Activated naive CD8-positive, alpha-beta T cell treated with anti-CD3 and anti-CD28 coated beads, Interleukin-2, amount 50 U/mL, for 24 hours (primary cell): ENCODE measurements around the gene SUPT6H.

Source experiments
- ATAC-seq: fragments of 150-1000 bp; cut with Tn5 transposase; one replicate; pipeline ENCODE4 v1.10.0; 2021
- DNase-seq: peaks from one replicate; pipeline ENCODE4 v3.0.0; 2021
- H3K27ac Mint-ChIP-seq: one replicate; pipeline ENCODE4 v1.8.0; 2021; ENCODE audit warnings: mild to moderate bottlenecking, mixed read lengths
- H3K27me3 Mint-ChIP-seq: one replicate; pipeline ENCODE4 v1.8.0; 2021; ENCODE audit warnings: mixed read lengths
- H3K36me3 Mint-ChIP-seq: one replicate; pipeline ENCODE4 v1.8.0; 2021; ENCODE audit warnings: low read depth, mixed read lengths
- H3K4me1 Mint-ChIP-seq: one replicate; pipeline ENCODE4 v1.8.0; 2021; ENCODE audit warnings: mixed read lengths
- H3K4me3 Mint-ChIP-seq: one replicate; pipeline ENCODE4 v1.8.0; 2021; ENCODE audit warnings: mild to moderate bottlenecking, moderate library complexity, mixed read lengths
- H3K9me3 Mint-ChIP-seq: one replicate; pipeline ENCODE4 v1.8.0; 2021; ENCODE audit warnings: mixed read lengths

SUPT6H gene

GRCh38 chr17:28667870-28668269 lies 5.9 kb downstream of the SUPT6H start:
- DNase-seq (no peak), ATAC-seq (no peak)
- Mint-ChIP-seq H3K4me3 (no peak overlapping the region), H3K27ac (no peak overlapping the region), H3K4me1 (peaks cover 28% of the 10 kb centered on the region), H3K9me3 (no peaks in the 10 kb centered on the region), H3K27me3 (no peaks in the 10 kb centered on the region), H3K36me3 (peaks cover 48% of the 10 kb centered on the region)

- Mint-ChIP-seq H3K9me3 (no peaks in the 10 kb centered on the region), H3K27ac (no peak overlapping the region), H3K4me1 (peaks cover 9% of the 10 kb centered on the region), H3K27me3 (no peaks in the 10 kb centered on the region), H3K36me3 (peaks cover 53% of the 10 kb centered on the region), H3K4me3 (no peak overlapping the region)
- no peak for ATAC-seq
- no peak for DNase-seq
Measured at GRCh38 chr17:28669918-28670317, 7.9 kb downstream of the SUPT6H start.

- Mint-ChIP-seq H3K4me3 (no peak overlapping the region), H3K9me3 (no peaks in the 10 kb centered on the region), H3K4me1 (no peaks in the 10 kb centered on the region), H3K36me3 (peaks cover 63% of the 10 kb centered on the region), H3K27ac (no peak overlapping the region), H3K27me3 (no peaks in the 10 kb centered on the region)
- no peak for DNase-seq
- no peak for ATAC-seq
Measured at GRCh38 chr17:28675490-28675889, 13.5 kb downstream of the SUPT6H start.

- H3K27ac Mint-ChIP-seq: no peak overlapping the region
Measured at GRCh38 chr17:28675980-28676379, 14.0 kb downstream of the SUPT6H start.

DNA sequence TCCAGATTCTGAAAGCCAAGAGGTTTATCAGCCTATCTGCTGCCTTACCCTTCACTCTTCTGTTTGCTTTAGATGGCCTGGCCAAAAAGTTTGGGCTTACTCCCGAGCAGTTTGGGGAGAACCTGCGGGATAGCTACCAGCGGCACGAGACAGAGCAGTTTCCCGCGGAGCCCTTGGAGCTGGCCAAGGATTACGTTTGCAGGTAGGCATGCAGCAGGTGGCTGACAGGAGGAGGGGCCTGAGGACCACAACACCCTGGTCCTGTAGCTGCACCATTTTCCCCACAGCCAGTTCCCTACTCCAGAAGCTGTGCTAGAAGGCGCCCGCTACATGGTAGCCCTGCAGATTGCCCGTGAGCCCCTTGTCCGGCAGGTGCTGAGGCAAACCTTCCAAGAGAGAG lies 20.6 kb downstream of the SUPT6H start:
- Mint-ChIP-seq H3K9me3 (no peaks in the 10 kb centered on the region), H3K36me3 (peaks cover 66% of the 10 kb centered on the region), H3K4me3 (no peak overlapping the region), H3K27ac (no peak overlapping the region), H3K4me1 (no peaks in the 10 kb centered on the region), H3K27me3 (no peaks in the 10 kb centered on the region)
- no peak for DNase-seq
- ATAC-seq: no peak

More at GRCh38 chr17:28675980-28676379, 14.0 kb downstream of the SUPT6H start:
- Mint-ChIP-seq H3K9me3 (no peaks in the 10 kb centered on the region), H3K4me1 (no peaks in the 10 kb centered on the region), H3K27me3 (no peaks in the 10 kb centered on the region), H3K36me3 (peaks cover 64% of the 10 kb centered on the region), H3K4me3 (no peak overlapping the region)
- ATAC-seq (no peak), DNase-seq (no peak)

DNA sequence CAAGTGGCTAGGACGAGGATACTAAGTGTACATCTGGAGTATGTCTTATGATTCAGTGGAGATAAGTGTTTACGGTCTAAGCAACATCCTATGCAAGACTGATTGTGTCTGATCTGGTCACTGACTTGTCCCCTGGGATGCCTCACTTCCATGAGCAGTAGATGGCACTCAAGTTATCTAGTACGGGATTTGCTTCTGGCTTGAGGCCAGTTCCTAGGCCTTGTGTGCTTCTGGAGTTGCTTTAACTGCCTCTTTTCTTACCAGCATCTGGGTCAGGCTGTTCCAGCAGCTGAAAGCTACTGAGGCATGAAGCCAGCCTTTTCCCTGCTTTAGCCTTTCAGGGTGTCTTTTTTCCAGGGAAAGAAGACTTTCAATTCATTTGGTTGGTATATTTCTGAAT lies 23.0 kb downstream of the SUPT6H start:
- H3K9me3 Mint-ChIP-seq: no peaks in the 10 kb centered on the region

GRCh38 chr17:28685366-28685765 lies 23.4 kb downstream of the SUPT6H start:
- Mint-ChIP-seq H3K4me3 (no peak overlapping the region), H3K27me3 (no peaks in the 10 kb centered on the region), H3K36me3 (peaks cover 76% of the 10 kb centered on the region), H3K9me3 (no peaks in the 10 kb centered on the region), H3K27ac (no peak overlapping the region), H3K4me1 (no peaks in the 10 kb centered on the region)
- DNase-seq (no peak), ATAC-seq (no peak)

More for the DNA sequence above, 23.0 kb downstream of the SUPT6H start:
- Mint-ChIP-seq H3K4me1 (no peaks in the 10 kb centered on the region), H3K27me3 (no peaks in the 10 kb centered on the region), H3K36me3 (peaks cover 75% of the 10 kb centered on the region), H3K4me3 (no peak overlapping the region), H3K27ac (no peak overlapping the region)
- DNase-seq (no peak), ATAC-seq (no peak)

DNA sequence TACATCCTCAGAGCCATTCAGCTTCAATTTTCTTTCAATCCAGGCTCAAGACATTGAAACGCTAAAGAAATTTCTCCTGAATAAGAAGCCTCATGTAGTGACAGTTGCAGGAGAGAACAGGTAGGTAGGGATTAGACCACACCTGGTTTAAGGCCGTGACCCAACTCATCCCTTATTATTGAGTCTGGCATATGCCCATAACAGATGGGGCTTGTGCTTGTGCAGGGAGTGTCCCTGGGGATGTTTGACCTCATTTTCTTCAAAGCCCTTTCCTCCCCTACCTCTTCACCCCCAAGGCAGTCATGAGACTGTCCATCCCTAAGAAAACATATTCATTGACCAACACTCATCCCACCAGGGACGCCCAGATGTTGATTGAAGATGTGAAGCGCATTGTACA lies 24.3 kb downstream of the SUPT6H start:
- ATAC-seq: no peak

DNA sequence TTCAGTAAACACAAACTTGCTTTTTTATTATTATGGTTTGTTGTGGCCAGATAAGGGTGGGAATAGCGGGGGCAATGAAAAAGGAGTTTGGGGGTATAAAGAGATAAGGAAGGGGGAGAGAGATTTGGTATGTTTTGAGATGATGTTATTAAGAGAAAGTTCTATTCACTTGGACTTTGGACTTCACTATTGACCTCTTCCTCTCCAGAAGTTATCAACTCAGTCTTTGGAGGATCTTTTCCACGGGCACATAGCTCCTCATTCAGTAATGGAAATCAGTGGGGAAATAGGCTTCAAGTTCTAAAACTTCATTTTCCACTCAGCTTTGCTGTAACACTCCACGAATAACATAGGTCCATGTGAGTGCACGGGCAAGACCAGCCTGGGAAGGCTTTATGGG lies 26.5 kb downstream of the SUPT6H start:
- no peaks in the 10 kb centered on the region for H3K9me3 Mint-ChIP-seq
- H3K4me1 Mint-ChIP-seq: no peaks in the 10 kb centered on the region
- DNase-seq (no peak), ATAC-seq (no peak)
- H3K27ac Mint-ChIP-seq: no peak overlapping the region
- no peak overlapping the region for H3K4me3 Mint-ChIP-seq
- H3K36me3 Mint-ChIP-seq: peaks cover 65% of the 10 kb centered on the region
- no peaks in the 10 kb centered on the region for H3K27me3 Mint-ChIP-seq

More for the DNA sequence above, 24.3 kb downstream of the SUPT6H start:
- Mint-ChIP-seq H3K9me3 (no peaks in the 10 kb centered on the region), H3K4me1 (no peaks in the 10 kb centered on the region), H3K4me3 (no peak overlapping the region), H3K36me3 (peaks cover 70% of the 10 kb centered on the region), H3K27me3 (no peaks in the 10 kb centered on the region), H3K27ac (no peak overlapping the region)
- DNase-seq: no peak

DNA sequence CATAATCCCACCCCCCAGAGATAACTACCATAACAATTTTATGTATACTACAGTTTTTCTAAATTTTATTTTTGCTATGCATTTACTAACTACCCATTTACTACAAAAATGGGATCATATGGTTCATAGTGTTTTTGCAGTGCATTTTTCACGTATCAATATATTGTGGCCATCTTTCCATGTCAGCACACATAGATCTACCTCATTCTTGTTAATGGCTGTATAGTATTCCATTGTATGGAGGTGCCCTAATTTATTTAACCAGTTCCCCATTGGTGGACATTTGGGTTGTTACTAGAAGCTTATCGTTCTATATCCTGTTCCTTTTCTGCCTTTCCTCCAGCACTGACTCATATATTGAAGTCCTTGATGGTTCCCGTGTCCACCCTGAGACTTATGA lies 27.0 kb downstream of the SUPT6H start:
- H3K27ac Mint-ChIP-seq: no peak overlapping the region
- H3K9me3 Mint-ChIP-seq: no peaks in the 10 kb centered on the region

GRCh38 chr17:28693869-28694268 lies 31.9 kb downstream of the SUPT6H start:
- Mint-ChIP-seq H3K9me3 (no peaks in the 10 kb centered on the region), H3K4me1 (peaks cover 7% of the 10 kb centered on the region), H3K27me3 (no peaks in the 10 kb centered on the region), H3K27ac (no peak overlapping the region), H3K36me3 (peaks cover 63% of the 10 kb centered on the region), H3K4me3 (no peak overlapping the region)
- DNase-seq: no peak
- ATAC-seq: no peak

More for the DNA sequence above, 27.0 kb downstream of the SUPT6H start:
- Mint-ChIP-seq H3K4me3 (no peak overlapping the region), H3K36me3 (peaks cover 67% of the 10 kb centered on the region), H3K27me3 (no peaks in the 10 kb centered on the region), H3K4me1 (no peaks in the 10 kb centered on the region)
- no peak for ATAC-seq
- DNase-seq: no peak

DNA sequence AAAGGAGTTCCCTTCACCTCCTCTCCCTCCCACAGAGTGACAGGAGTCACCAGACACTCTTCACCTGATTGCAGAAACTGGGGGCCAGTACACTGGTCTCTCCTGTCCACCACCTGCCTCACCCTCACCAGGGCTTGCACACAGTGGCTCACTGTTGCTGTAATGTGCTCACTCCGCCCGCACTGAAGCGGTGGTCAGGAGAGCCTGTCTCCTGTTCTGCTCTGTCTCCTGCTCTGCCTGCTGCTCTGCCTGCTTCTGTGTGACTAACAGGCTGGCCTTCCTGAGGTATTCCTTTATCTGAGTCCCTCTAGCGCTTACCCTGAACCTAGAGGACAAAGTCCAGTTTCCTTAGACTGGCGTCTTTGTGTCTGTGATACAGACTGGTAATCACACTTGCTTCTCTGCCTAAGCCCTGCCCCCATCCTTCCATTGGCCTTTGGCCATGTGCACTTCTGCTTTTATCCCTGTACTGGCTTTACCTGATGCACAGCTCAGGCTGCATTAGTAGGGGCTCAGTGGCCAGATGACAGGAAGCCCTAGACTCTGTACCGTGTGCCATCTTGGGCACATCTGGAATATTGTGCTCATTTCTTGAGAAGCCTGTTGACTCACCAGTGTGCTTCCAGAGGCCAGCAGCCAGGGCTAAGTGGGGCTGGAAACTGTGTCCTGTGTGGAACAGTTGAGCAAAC lies 36.4 kb downstream of the SUPT6H start:
- Mint-ChIP-seq H3K36me3 (peaks cover 70% of the 10 kb centered on the region), H3K9me3 (no peaks in the 10 kb centered on the region), H3K27me3 (no peaks in the 10 kb centered on the region), H3K27ac (peak overlapping the region; percentile 49), H3K4me3 (no peak overlapping the region), H3K4me1 (peaks cover 7% of the 10 kb centered on the region)
- DNase-seq: no peak
- ATAC-seq: peak; percentile 68

GRCh38 chr17:28700278-28700677 lies 38.3 kb downstream of the SUPT6H start:
- Mint-ChIP-seq H3K9me3 (no peaks in the 10 kb centered on the region), H3K27me3 (no peaks in the 10 kb centered on the region), H3K36me3 (peaks cover 59% of the 10 kb centered on the region), H3K27ac (no peak overlapping the region), H3K4me1 (peaks cover 7% of the 10 kb centered on the region), H3K4me3 (no peak overlapping the region)
- DNase-seq: no peak
- ATAC-seq: no peak

DNA sequence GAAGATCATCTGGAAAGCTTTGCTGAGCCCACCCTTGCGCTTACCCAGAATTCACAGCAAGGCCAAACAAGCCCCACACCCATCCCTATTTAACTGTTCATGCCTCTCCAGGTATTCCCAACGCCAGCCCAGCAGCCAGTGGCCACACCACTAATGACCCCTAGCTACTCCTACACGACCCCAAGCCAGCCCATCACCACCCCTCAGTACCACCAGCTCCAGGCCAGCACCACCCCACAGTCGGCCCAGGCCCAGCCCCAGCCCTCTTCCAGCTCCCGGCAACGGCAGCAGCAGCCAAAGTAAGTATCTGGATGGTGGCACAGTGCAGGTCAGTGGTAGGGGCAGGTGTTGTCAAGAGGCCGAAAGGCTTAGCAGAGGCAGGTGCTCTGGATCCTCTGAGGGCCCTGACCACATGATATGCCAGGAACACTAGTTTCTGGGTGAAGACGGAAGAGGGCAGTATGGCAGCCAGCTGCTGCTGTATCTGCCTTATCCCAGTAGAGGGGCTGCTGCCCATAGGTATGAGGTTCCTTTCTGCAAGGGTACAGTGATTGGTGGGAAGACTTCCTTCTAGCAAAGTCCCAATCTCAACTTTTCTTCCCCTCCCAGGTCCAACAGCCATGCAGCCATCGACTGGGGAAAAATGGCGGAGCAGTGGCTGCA lies 39.0 kb downstream of the SUPT6H start:
- Mint-ChIP-seq H3K4me1 (peaks cover 7% of the 10 kb centered on the region), H3K36me3 (peaks cover 54% of the 10 kb centered on the region), H3K27ac (no peak overlapping the region), H3K27me3 (no peaks in the 10 kb centered on the region), H3K4me3 (no peak overlapping the region), H3K9me3 (no peaks in the 10 kb centered on the region)
- ATAC-seq (no peak), DNase-seq (no peak)

GRCh38 chr17:28702026-28702751 lies 40.2 kb downstream of the SUPT6H start:
- peak overlapping the region; percentile 39 for H3K27ac Mint-ChIP-seq

More at GRCh38 chr17:28702026-28702751, 40.2 kb downstream of the SUPT6H start:
- peaks cover 44% of the 10 kb centered on the region for H3K36me3 Mint-ChIP-seq
- DNase-seq (no peak), ATAC-seq (no peak)
- no peaks in the 10 kb centered on the region for H3K9me3 Mint-ChIP-seq
- no peak overlapping the region for H3K4me3 Mint-ChIP-seq
- no peaks in the 10 kb centered on the region for H3K27me3 Mint-ChIP-seq
- peaks cover 7% of the 10 kb centered on the region for H3K4me1 Mint-ChIP-seq
